T-cell (primary cell): ENCODE data around the gene MOB3B. TPM values are rescaled to one million over a fixed set of nuclear protein-coding genes. Genes with fewer than 3 reads are reported as not detected.

Source experiments
- total RNA-seq, 35 experiments: library from RNA in 6 of 35; stranded (reverse) in 6 of 35; fragments of 120-200 nt in 1 of 35; gene quantifications; one replicate each; pipeline versions ENCODE4 v1.2.1 to v1.2.4 and lab custom pipeline; 2013 to 2026

Gene MOB3B
- total RNA-seq, 5 donors from 2014 or later (not counting 1 experiment from before 2014, with no cell fraction given): 0.40 to 0.72 (median 0.56) TPM

Other genes starting within 250 kb of the MOB3B start
- not detected for gene EQTN, start 232.7 kb downstream of the MOB3B start, total RNA-seq
- gene IFNK, start 5.5 kb downstream of the MOB3B start, total RNA-seq: not detected
- gene C9orf72, start 43.7 kb upstream of the MOB3B start, total RNA-seq: 10 to 100 TPM; 17.8 to 29.3 (median 20.6) TPM